Bone marrow (tissue), 2 donors: Measurements from ENCODE around the gene RPL13.

ENCODE experiments used
- DNase-seq, 2 donors: peaks; one replicate each; lab custom pipeline; 2025; lab: John Stamatoyannopoulos, UW

The RPL13 gene

DNA sequence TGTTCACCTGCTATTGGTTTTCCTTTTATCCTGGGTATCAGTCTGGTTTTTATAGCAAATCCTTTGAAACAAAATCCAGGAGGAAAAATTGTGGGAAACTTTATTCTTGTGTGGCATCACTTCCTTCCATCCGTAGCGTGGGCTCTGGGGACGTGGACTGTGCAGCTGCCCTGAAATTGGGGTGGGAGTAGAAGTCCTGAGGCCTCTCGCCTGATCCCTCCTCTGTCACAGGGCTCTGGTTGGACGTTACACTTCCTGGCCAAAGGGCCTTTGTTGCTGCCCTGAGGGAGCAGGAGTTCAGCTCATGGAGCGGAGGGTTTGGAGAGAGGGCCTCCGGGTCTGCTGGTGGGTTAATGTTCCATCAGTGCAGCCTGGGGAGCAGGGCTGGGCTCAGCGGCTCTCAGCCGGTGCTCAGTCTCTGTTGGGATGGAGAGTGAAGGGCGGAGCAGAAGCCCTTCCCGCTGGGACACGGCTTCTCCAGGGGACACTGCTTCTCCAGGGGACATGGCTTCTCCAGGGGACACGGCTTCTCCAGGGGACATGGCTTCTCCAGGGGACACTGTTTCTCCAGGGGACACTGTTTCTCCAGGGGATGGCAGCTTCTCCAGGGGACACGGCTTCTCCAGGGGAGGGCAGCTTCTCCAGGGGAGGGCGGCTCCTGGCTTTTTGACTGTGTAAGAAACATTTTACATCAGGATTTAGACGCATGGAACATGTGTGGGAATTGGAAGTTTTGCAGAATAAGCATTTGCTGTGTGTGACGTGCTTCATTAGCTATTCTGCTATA is 15.2 kb upstream of the RPL13 start:
- no peak for DNase-seq

DNA sequence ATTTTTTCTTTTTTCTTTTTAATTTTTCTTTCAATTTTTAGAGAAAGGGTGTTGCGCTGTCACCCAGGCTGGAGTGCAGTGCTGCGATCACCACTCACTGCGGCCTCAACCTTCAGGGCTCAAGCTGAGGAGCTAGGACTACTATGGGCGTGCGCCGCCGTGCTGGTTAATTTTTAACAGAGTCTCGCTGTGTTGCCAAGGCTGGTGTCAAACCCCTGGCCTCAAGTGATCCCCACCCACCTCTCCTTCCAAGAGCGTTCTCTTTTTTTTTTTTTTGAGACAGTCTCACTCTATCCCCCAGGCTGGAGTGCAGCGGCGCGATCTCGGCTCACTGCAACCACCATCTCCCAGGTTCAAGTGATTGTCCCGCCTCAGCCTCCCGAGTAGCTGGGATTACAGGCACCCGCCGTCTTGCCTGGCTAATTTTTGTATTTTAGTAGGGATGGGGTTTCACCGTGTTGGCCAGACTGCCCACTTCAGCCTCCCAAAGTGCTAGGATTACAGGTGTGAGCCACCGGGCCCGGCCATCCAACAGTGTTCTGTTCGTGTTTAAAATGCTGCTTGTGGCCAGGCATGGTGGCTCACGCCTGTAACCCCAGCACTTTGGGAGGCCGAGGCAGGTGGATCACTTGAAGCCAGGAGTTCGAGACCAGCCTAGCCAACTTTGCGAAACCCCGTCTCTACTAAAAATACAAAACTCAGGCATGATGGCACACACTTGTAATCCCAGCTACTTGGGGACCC is 14.5 kb upstream of the RPL13 start:
- DNase-seq, result no peak

DNA sequence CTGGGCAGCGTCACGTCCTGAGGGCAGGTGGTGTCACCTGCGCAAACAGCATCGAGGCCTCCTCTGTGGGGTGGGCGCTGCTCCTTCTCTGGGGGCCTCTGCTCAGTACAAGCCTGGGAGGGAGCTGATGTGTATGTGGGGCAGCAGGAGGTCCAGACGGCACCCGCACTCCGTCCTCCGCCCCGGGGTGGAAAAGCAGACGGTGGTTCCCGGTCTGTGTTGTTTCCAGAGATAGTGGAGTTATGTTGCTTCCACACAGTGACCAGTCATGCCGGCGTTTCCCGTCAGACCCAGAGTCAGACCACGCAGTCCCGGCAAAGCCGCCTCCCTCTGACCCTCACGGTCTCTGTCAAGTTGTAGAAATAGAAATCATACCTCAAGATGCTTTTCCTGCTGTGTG is 13.7 kb upstream of the RPL13 start:
- DNase-seq, result no peak

DNA sequence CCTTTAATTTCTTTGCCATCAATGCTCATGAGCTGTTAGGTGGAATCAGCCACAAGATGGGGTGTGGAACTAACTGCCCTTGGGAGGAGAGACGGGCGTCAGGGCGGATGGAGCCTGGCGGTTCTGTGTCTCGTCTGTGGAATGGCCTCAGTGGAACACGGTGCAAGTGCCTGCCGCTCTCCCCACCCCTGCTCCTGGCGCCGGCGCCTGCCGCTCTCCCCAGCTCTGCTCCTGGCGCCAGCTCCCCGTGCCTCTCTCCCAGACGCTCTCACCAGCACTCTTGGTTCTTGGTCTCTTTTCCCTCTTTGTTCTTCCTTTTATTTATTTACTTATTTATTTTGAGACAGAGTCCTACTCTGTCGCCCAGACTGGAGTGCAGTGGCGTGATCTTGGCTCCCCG is 13.2 kb upstream of the RPL13 start:
- no peak for DNase-seq

DNA sequence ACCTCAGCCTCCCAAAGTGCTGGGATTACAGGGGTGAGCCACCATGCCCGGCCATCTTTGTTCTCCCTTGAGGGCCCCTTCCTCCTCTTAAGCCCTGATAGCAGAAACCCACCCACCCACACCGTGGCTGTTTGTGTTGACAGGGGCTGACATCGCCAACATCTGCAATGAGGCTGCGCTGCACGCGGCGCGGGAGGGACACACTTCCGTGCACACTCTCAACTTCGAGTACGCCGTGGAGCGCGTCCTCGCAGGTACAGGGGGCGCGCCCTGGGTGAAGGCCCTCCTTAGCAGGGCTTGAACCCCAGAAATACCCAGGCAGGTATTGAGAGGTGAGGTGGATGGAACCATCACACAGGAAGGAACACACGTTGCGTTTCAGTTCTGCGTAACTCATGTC is 12.6 kb upstream of the RPL13 start:
- DNase-seq, result no peak

DNA sequence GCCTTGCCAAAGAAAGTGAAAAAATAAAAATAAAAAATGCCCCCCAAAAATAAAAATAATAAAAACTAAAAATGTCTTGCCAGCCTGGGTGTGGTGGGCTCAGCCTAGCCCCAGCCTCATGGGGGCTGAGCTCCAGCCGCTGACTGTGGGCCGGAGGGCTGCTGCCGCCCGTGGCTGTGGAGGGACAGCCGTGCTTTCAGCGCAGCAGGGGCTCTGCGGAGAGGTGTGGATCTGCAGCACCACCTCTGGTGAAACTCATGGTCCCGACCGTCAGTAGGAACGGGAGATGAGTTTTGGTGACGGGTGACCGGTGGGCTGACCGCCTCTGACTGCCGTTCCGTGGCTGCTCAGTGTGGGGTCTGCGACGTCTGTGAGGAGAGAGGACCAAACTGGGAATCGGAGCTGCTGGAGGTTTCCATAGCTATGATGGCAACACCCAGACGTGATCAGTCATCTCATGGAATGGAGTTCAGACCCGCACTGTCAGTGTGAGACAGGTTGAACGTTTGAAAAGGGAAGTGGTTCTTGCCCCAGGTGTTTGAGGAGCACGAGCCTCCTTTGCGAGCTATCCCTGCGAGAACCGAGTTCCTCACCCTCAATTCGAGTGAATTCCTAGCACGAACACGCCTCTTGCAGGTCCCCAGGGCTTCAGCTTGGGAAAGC is 12.0 kb upstream of the RPL13 start:
- no peak for DNase-seq

DNA sequence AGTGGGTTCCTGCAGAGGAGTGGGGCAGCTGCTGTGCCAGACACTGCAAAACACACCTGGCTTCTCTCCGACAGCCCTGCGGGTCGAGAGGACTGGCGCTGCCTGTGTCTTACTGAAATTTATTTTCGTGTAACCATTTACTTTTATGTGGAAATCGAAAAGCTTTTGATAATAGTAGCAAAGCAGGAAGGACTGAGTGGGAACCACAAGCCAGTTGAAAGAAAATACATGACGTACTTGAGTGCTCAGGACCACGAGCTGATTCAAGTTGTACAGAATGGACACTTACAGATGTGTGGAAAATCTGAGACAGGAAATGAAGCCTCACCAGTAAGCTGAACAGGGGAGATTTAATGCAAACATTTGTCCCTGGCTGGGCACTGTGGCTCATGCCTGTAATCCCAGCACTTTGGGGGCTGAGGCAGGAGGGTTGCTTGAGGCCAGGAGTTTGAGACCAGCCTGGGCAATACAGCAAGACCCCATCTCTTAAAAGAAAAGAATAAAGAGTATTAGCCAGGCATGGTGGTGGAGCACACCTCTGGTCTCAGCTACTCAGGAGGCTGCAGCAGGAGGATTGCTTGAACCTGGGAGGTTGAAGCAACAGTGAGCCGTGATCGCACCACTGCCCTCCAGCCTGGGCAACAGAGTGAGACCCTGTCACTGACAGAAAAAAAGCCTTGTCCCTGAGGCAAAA is 11.3 kb upstream of the RPL13 start:
- no peak for DNase-seq

DNA sequence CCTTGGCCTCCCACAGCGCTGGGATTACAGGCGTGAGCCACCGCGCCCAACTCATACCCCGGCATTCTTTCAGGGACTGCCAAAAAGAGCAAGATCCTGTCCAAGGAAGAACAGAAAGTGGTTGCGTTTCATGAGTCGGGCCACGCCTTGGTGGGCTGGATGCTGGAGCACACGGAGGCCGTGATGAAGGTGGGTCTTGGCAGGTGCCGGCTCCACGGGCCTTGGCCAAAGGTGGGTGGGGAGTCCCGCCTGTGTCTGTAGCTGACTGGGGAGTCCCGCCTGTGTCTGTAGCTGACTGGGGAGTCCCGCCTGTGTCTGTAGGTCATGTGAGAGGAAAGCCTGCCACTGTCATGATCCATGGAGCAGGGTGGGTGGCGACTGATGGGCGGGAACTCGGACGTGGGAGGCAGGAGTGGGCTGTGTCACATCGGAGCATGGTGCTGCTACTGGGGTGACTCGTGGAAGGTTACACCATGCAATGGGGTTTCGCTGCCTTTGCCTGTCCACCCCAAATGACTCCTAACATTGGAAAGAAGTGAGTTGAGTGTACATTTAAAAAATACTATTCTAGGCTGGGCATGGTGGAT is 10.0 kb upstream of the RPL13 start:
- DNase-seq, result no peak

DNA sequence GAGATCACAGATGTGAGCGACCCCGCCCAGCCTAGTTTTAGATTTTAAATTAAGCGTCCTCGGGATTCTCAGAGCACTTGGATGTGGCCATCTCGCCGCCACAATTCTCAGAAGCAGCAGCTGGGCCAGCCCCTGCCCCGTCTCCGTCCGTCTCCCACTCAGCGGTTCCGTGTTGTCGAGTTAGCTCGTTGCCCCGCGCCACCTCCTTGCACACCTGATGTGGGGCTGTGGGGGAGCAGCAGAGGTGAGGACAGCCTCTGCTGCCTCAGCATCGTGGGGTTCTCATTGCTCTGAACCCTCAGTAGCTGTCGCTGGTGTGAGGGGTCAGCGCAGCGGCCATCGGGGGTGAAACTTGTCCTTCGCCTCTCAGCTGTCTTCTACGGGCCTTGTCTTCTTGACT is 8.2 kb upstream of the RPL13 start:
- DNase-seq, result no peak

DNA sequence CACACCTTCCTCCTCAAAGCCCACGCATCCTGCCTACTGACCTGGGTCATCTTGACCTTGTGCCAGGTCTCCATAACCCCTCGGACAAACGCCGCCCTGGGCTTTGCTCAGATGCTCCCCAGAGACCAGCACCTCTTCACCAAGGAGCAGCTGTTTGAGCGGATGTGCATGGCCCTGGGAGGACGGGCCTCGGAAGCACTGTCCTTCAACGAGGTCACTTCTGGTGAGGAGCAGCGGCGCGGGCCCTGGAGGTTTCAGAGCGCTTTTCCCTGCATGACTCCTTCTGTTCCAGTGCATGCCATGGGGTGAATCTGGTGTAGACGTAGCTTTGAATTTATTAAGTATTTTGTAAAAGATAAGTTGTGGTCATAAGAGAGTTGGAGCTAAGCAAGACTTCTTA is 7.6 kb upstream of the RPL13 start:
- DNase-seq, result no peak

DNA sequence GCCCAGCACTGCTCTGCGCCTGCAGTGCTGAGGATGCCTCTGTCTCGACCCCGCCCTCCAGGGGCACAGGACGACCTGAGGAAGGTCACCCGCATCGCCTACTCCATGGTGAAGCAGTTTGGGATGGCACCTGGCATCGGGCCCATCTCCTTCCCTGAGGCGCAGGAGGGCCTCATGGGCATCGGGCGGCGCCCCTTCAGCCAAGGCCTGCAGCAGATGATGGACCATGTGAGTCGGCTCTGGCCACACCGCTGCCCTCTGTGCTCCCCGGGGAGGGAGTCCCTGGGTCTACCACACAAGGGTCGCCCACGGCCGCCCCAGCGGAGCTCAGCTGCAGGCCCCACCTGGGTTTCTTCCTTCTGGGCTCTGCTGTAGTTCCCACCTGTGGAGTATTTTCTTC is 6.7 kb upstream of the RPL13 start:
- DNase-seq, result no peak

DNA sequence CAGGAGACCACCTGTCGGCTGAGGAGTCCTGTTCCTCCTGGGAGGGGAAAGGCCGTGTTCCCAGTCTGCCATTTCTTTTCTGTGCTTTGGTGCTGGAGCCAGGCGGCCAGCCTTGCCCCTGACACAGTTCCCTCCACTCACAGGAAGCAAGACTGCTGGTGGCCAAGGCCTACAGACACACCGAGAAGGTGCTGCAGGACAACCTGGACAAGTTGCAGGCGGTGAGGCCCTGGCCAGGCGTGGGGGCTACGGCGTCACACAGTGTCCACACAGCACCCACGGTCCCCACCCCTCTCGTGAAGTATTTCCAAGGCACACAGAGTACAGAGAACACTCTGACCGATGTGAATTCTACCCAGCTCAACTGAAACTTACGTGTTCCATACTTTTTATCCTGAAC is 6.1 kb upstream of the RPL13 start:
- DNase-seq, result no peak

DNA sequence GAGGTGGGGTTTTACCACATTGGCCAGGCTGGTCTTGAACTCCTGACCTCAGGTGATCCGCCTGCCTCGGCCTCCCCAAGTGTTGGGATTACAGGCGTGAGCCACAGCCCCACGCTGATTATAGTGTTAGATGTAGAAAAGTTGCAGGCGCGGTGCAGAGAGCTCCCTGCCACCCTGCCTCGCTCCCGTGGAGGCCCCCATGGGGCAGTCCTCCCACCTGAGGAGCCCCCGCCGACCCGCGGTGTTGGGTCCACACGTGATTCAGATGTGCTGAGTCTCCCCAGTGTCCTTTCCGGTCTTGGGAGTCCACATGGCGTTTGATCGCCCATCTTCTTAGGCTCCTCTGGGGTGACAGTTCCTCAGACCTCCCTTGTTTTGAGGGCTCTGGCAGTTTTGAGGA is 5.2 kb upstream of the RPL13 start:
- DNase-seq, result no peak

DNA sequence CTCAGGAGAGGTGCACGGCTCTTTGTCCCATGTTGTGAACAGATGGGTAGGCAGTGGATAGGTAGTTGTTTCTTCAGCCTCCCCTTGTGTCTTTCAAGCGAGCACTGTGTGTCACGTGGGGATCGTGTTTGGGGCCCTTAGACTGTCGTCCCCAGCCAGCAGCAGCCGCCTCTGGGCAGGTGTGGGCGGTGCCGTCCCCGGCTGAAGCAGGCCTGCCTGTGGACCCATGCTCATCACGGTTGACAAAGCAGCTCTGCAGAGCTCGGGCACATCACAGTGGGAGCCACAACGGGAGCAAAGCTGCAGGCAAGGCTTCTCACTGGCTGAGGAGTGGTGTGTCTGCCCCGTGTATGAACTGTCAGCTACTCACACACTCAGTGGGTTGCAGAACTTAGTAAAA is 4.7 kb upstream of the RPL13 start:
- no peak for DNase-seq

DNA sequence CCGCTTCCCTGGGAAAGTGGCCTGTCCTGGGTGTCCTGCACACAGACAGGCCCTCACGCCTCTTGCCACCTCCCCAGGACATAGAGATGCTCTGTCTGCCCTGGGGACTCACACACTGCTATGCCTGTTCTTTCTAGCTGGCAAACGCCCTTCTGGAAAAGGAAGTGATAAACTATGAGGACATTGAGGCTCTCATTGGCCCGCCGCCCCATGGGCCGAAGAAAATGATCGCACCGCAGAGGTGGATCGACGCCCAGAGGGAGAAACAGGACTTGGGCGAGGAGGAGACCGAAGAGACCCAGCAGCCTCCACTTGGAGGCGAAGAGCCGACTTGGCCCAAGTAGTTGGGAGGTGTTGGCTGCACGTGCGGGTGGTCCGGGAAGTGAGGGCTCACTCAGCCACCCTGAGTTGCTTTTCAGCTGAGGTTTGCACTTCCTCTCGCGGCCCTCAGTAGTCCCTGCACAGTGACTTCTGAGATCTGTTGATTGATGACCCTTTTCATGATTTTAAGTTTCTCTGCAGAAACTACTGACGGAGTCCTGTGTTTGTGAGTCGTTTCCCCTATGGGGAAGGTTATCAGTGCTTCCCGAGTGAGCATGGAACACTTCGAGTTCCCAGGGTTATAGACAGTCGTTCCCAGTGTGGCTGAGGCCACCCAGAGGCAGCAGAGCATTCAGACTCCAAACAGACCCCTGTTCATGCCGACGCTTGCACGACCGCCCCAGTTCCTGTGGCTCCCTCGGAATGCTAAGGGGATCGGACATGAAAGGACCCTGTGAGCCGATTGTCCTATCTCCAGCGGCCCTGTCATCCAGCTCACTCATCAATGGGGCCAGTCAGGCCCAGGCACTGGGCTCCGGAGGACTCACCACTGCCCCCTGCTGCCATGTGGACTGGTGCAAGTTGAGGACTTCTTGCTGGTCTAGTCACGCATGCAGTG is 3.5 kb upstream of the RPL13 start:
- DNase-seq, result peak; percentile 43 to 61

DNA sequence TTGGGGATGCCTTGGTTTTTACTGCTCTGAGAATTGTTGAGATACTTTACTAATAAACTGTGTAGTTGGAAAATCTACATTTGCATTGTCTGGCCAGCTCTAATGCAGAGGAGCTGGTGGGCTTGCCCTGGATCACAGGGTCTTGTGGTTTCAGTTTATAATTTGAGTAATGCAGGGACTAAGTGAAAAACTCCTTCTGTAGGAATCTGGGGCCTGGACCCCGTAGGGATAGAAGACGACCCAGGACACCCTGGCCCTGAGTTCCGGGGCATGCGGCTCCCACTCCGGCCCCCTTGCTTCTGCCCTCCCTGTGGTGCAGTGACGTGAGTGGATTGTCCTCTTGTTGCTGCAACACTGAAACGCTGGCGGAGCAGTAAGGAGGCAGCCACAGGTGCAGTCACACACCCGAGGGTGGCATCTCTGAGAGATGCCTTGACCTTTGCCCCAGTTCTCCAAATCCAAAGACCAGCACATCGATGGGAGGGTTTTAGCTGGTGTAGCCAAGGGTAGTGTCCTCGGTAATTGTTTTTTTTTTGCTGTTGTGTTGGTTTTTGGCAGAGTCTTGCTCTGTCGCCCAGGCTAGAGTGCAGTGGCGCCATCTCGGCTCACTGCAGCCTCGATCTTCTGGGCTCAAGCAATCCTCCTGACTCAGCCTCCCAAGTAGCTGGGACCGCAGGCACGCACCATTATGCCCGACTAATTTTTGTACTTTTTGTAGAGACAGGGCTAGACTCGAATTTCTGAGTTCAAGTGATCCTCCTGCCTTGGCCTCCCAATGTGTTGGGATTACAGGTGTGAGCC is 2.6 kb upstream of the RPL13 start:
- DNase-seq, result no peak

DNA sequence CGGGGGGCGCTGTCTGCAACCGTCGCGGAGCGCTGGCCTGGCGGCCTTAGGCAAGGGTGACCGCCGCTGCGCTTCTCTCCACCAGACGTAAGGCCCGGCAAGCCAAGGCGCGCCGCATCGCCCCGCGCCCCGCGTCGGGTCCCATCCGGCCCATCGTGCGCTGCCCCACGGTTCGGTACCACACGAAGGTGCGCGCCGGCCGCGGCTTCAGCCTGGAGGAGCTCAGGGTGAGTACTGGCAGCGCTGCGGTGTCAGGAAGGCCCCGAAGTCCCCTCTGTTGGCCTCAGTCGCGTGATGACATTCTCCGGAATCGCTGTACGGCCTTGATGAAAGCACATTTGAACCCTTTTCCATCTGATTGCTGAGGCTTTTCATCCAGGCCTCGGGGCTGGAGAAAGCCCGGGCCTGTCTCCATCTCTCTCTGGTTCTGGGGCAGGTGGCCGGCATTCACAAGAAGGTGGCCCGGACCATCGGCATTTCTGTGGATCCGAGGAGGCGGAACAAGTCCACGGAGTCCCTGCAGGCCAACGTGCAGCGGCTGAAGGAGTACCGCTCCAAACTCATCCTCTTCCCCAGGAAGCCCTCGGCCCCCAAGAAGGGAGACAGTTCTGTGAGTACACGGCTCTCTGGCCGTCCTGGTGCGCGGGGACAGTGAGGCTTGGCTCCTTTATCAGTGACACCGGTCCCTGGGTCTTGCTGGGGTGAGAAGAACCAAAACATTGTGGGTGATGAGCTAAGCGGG is 831 bp downstream of the RPL13 start:
- DNase-seq, result no peak

DNA sequence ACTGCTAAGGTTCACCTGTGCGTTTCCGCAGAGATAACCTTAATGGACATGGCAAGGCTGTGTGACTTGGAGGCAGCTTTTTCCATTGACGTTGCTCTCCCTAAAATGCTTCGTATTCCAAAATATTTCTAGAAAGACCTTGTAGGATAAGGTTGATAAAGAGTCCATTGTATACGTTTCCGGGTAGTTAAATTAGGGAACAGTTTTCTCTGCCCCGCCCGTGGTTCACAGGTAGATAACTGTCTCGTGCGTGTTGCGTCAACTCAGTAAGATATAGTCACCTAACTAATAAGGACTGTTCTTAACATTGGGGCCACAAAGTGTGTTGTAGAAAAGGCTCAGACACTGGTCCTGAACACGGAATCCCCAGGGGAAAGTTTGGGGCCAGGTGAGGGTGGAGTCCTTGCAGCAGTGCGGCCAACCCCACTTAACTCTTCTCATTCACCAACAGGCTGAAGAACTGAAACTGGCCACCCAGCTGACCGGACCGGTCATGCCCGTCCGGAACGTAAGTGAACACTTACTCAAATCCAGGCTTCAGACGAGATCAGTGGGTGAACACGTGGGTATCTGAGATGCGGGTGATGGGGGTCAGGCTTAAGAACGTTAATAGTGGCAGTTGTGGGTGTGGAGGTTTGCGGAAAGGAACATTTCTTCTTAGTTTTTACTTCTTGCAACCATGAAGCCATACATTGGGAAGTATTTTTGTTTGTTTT is 1.6 kb downstream of the RPL13 start:
- no peak for DNase-seq

DNA sequence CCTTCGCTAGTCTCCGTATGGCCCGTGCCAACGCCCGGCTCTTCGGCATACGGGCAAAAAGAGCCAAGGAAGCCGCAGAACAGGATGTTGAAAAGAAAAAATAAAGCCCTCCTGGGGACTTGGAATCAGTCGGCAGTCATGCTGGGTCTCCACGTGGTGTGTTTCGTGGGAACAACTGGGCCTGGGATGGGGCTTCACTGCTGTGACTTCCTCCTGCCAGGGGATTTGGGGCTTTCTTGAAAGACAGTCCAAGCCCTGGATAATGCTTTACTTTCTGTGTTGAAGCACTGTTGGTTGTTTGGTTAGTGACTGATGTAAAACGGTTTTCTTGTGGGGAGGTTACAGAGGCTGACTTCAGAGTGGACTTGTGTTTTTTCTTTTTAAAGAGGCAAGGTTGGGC is 2.5 kb downstream of the RPL13 start:
- DNase-seq, result no peak
